ENCODE measurements around the gene ZNF133.
A peak's percentile ranks its signal among the peaks of the same experiment; 100 is the strongest.

Gene ZNF133

GRCh38 chr20:18304618-18305017 is 16.3 kb downstream of the ZNF133 start:
- DNase-seq (ENCODE audit: low read depth), result no peak
- no peak overlapping the region for H3K4me3 ChIP-seq (ENCODE audit: control insufficient read depth, low read depth, low read length)
- peak; percentile 27 for TF ChIP-seq CTCF (conservative IDR thresholded peaks at IDR 0.05; ENCODE audit: control insufficient read depth, insufficient read depth, low read depth, low read length)

- TF ChIP-seq CTCF (conservative IDR thresholded peaks at IDR 0.05; ENCODE audit: control insufficient read depth, insufficient read depth, low read depth, low read length), result no peak
- DNase-seq (ENCODE audit: low read depth), result no peak
- no peak overlapping the region for H3K4me3 ChIP-seq (ENCODE audit: control insufficient read depth, low read depth, low read length)
Observed at GRCh38 chr20:18307301-18307700, 19.0 kb downstream of the ZNF133 start.

- DNase-seq (ENCODE audit: low read depth), result no peak
- no peak for TF ChIP-seq CTCF (conservative IDR thresholded peaks at IDR 0.05; ENCODE audit: control insufficient read depth, insufficient read depth, low read depth, low read length)
- H3K4me3 ChIP-seq (ENCODE audit: control insufficient read depth, low read depth, low read length), result no peak overlapping the region
Observed at GRCh38 chr20:18310051-18310450, 21.7 kb downstream of the ZNF133 start.

GRCh38 chr20:18310592-18310991 is 22.3 kb downstream of the ZNF133 start:
- no peak for DNase-seq (ENCODE audit: low read depth)
- no peak for TF ChIP-seq CTCF (conservative IDR thresholded peaks at IDR 0.05; ENCODE audit: control insufficient read depth, insufficient read depth, low read depth, low read length)
- no peak overlapping the region for H3K4me3 ChIP-seq (ENCODE audit: control insufficient read depth, low read depth, low read length)

GRCh38 chr20:18312723-18313122 is 24.4 kb downstream of the ZNF133 start:
- no peak for DNase-seq (ENCODE audit: low read depth)
- TF ChIP-seq CTCF (conservative IDR thresholded peaks at IDR 0.05; ENCODE audit: control insufficient read depth, insufficient read depth, low read depth, low read length), result no peak
- H3K4me3 ChIP-seq (ENCODE audit: control insufficient read depth, low read depth, low read length), result no peak overlapping the region

- no peak for TF ChIP-seq CTCF (conservative IDR thresholded peaks at IDR 0.05; ENCODE audit: control insufficient read depth, insufficient read depth, low read depth, low read length)
- H3K4me3 ChIP-seq (ENCODE audit: control insufficient read depth, low read depth, low read length), result no peak overlapping the region
- DNase-seq (ENCODE audit: low read depth), result no peak
Observed at GRCh38 chr20:18313411-18313810, 25.1 kb downstream of the ZNF133 start.

- H3K4me3 ChIP-seq (ENCODE audit: control insufficient read depth, low read depth, low read length), result no peak overlapping the region
- TF ChIP-seq CTCF (conservative IDR thresholded peaks at IDR 0.05; ENCODE audit: control insufficient read depth, insufficient read depth, low read depth, low read length), result no peak
- DNase-seq (ENCODE audit: low read depth), result peak; percentile 86
Observed at GRCh38 chr20:18314786-18315406, 26.6 kb downstream of the ZNF133 start.

Data from fibroblast of mammary gland (primary cell).